HuH-7 (cell line): ENCODE data around the gene SPN.
"Not testable (repeated sequence)": the region's sequence is repeated elsewhere in the genome, so short reads cannot be mapped to it uniquely, and the experiment has no call there.

Experiments used
- DNase-seq: peaks from one replicate; pipeline ENCODE4 v3.0.0; 2011; ENCODE audit warnings: low spot score

SPN gene, protein sequence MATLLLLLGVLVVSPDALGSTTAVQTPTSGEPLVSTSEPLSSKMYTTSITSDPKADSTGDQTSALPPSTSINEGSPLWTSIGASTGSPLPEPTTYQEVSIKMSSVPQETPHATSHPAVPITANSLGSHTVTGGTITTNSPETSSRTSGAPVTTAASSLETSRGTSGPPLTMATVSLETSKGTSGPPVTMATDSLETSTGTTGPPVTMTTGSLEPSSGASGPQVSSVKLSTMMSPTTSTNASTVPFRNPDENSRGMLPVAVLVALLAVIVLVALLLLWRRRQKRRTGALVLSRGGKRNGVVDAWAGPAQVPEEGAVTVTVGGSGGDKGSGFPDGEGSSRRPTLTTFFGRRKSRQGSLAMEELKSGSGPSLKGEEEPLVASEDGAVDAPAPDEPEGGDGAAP

DNA sequence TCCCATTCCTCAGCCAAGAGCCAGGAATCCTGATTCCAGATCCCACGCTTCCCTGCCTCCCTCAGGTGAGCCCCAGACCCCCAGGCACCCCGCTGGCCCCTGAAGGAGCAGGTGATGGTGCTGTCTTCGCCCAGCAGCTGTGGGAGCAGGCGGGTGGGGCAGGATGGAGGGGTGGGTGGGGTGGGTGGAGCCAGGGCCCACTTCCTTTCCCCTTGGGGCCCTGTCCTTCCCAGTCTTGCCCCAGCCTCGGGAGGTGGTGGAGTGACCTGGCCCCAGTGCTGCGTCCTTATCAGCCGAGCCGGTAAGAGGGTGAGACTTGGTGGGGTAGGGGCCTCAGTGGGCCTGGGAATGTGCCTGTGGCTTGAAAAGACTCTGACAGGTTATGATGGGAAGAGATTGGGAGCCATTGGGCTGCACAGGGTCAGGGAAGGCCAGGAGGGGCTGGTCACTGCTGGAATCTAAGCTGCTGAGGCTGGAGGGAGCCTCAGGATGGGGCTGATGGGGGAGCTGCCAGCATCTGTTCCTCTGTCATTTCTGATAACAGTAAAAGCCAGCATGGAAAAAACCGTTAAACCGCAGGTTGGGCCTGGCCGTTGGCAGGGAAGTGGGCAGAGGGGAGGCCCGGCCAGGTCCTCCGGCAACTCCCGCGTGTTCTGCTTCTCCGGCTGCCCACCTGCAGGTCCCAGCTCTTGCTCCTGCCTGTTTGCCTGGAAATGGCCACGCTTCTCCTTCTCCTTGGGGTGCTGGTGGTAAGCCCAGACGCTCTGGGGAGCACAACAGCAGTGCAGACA is at the start of gene SPN:
Gene SPN (plus strand): TSS at position 232 of the 791 bp plus-strand sequence. CDS start 482 bp downstream, at position 714.
- no peak for DNase-seq

DNA sequence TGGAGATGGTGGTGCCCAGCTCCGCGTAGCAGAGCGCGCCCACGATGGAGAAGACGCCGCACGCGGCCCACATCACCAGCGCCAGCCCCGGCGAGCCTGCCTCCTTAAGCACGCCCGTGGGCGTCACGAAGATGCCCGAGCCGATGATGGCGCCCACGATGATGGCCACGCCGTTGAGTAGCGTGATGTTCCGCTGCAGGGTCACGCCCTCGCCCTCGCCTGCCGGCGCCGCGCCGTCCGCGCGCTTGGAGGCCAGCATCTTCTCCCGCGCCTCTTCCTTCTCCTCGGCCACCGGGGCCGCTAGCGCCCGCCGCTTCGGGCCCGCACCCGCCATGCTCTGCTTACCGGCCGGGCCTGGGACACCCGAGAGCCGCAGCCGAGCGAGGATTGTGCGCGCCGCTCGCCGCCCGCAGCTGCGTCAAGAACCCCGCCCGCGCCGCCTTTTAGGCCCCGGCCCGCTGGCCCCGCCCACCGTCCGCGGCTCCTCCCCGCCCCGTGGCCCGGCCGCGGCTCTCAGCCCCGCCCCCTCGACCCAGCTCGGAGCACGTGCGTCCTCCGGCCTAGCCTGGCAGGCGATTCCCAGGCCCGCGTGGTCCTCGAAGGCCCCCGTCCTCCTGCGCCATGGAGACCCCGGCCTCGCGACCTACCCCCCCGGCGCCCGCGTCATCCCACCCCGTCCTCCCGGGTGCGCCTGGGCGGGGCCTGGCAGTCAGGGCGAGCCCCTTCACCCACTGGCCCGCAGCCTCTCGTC is 49.6 kb upstream of the SPN start:
- DNase-seq: peak; percentile 59

DNA sequence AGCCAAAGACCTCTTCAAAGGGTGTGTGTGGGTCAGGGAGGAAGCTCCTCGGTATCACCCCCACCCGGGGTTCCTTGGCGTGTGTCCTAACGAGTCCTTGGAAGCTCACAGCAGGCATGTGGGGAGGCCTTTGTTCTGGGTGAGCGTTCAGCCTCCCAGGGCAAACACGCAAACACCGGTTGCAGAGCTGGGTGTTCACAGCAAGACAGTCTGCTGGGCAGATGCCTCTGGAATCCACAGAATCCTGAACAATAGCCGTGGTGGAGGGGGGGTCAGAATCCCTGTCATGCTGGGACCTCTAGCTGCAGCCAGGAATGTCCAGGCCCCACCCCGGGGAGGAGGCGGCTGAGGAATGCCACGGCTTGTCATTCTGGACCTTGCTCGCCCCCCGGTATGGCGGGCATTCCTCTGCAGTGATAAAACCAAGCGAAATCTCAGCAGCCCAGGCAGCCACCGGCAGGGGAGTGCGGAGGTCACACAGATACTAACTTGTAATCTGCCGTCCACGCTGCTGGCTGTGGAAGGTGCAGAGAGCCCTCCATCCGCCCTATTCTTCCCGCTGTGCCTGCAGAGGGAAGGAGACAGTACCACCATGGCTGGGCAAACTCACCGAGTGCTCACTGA is 48.2 kb upstream of the SPN start:
- not testable (repeated sequence) for DNase-seq

DNA sequence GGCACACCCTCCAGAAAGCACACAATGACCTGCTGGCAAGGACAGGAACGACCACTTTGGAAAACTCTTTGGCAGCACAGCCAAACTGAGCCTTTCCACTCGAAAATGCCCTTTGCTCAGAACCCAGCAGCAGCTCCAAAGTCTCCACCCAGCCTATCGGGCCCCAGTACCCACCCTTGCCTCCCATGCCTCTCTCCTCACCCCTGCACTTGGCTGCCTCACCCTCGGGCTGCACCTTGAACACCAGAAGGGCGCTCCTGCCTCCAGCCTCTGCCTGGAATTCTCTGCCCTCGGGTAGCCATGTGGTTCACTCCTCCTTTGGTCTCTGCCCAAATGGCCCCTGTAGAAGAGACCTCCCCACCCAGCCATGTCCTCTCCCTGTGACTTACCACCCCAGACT is 46.9 kb upstream of the SPN start:
- DNase-seq: not testable (repeated sequence)

DNA sequence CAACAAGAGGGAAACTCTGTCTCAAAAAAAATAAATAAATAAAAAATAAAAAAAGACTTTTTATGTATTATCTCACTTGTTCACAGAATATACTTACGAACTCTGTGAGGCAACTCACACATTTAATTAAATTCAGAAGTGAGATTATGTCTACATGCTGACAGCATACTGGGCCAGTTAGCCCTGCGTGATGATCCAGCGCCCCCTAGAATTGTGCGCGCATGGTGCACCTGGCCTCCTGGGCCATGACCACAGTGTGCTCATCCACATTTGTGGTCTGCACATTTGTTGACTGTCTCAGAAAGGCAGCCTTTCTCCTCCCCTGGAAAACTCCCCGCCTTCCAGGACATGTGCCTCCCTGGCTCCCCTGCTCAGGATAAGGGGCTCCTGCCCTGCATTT is 42.5 kb upstream of the SPN start:
- DNase-seq: not testable (repeated sequence)

DNA sequence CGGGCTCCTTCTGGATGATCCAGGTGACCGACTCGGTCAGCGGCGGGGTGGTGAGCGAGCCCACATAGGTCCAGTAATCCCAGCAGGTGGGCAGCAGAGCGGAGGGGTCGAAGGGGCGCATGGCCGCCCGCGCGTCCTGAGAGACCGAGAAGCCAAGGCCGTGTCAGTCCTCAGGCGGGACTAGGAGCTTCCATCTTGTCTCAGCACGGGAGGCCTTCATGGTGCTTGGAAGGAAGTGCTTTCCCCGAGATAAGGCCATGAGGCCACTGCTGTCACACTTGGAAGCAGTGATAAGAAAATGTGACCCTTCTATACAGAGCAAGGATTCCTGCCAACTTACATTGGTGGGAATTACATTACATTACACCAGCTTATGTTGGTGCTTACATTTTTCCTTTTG is 40.3 kb upstream of the SPN start:
- DNase-seq: not testable (repeated sequence)

DNA sequence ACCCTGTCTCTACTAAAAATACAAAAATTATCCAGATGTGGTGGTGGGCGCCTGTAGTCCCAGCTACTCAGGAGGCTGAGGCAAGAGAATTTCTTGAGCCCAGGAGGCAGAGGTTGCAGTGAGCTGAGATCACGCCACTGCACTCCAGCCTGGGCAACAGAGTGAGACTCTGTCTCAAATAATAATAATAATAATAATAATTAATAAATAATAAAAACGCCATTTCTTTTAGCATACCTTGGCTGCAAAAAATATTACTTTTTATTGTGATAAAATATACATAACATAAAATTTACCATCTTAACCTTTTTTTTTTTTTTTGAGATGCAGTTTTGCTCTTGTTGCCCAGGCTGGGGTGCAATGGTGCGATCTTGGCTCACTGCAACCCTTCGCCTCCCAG is 39.8 kb upstream of the SPN start:
- DNase-seq: not testable (repeated sequence)

DNA sequence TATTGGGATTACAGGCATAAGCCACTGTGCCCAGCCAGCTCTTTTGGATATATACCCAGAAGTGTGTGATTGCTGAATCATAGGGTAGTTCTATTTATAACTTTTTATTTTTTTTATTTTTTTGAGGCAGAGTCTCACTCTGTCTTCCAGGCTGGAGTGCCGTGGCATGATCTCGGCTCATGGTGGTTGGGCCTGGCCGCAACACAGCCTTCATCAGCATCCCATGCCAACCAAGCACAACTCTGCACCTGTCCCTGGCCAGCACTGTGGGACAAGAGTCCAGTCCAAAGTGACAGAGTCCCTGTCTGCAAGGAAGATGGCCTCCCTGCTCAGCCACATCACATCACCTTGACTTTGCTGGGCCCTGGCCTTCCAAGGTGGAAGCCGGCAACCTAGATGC is 37.9 kb upstream of the SPN start:
- DNase-seq: not testable (repeated sequence)

DNA sequence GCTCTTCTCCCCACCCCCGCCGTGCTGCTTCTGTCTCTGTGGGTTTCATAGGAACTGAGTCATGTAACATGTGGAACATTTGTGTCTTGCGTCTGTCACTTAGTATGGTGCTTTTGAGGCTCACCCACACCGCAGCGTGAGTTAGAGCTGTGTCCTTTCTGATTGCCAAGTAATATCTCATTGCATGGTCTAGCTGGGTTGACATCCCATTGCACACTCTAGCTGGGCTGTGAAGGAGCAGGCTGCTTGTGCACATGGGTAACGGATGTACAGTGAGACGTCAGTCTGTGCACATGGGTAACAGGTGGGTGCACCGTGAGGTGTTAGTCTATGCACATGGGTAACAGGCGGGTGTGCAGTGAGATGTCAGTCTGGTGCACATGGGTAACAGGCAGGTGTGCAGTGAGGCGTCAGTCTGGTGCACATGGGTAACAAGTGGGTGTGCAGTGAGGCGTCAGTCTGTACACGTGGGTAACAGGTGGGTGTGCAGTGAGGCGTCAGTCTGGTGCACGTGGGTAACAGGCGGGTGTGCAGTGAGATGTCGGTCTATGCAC is 36.2 kb upstream of the SPN start:
- DNase-seq: not testable (repeated sequence)

DNA sequence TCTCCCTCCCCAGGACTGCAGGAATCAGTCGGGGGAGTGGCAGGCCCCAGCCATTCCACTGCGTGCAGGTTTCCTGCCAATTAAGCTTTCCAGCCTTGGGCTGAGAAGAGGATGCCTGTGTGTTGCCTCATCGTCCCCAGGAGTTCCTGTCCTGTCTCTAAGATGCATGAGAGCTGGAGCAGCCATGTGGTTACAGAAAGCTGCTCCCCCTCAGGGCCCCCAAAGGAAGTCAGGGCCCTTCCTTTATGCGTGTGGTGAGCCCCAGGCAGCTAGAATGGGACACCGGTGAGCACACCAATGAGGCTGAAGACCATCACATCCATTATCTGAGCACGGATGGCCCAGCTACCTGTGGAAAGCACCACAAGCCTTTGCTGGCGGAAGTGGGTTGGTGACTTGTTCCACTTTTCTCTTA is 35.4 kb upstream of the SPN start:
- not testable (repeated sequence) for DNase-seq

DNA sequence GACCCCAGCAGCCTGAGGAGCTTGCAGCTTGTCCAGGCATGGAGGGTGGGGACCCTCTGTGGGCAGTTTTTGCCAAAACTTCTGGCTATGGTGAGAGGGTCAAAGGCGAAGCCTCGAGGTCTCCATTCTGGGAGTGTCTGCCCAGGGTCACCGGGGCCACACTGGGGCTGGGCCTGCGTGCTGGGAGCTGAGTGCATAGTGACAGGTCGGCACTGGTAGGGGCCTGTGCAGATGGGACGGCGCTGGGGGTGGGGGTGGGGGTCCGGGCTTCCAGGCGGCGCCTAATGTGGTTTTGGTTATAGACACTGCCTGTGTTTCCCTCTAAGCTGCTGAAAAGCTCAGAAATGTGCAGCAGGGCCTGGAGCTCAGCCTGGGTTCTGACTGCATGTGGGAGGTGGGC is 34.3 kb upstream of the SPN start:
- DNase-seq: not testable (repeated sequence)

DNA sequence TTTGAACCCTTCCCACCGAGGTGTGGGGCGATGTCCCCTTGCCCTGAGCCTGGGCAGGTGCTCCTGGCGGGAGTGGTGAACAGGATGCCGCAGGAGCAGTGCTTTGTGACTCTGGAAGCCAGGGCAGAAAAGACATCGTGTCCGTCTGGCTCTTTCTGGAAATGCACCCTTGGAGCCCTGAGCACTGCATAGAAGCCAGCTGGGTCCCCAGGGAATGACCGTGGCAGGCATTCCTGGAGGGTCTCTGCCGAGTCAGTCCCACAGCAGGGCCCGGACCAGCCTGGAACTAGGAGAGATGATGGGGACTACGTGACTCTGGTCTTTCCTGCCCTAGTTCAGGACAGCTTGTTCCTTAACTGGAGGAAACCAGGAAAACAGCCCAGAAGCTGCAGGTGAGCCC is 33.7 kb upstream of the SPN start:
- not testable (repeated sequence) for DNase-seq

DNA sequence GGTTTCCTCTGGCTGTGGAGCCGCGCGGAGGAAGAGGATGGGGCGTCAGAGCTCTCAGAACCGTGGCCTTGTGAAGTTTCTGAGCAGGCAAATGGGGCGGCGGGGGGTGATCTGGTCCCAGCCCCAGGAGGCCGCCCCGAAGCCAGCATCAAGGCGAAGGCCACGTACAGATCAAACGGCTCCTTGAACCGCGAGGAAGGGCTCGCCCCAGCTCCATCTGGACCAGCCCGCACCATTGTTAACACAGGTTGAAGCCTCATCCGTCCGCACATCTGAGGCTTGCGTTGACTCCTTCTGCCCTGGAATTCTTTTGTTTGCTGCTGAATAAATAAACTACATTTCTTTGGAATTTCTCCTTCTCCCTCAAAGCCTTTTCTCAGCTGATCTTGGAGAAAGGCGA is 31.4 kb upstream of the SPN start:
- not testable (repeated sequence) for DNase-seq

DNA sequence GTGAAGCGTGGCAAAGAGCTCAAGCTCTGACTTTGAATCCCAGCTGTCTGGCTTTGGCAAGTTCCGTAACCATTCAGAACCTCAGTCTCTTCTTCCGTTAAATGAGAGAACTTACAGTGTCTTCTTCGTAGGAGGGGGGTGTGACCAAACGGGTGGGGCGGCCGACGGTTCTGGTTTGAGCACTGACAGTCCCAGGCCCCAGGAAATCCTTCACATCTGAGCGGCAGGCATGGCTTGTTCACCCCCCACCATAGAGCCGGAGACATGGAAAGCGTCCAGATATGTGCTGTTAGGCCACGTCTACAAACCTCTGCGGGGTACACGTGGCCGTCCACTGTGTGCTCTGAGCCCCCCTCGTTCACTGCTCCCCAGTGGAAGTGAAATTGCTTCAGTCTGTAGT is 27.1 kb upstream of the SPN start:
- DNase-seq: not testable (repeated sequence)

DNA sequence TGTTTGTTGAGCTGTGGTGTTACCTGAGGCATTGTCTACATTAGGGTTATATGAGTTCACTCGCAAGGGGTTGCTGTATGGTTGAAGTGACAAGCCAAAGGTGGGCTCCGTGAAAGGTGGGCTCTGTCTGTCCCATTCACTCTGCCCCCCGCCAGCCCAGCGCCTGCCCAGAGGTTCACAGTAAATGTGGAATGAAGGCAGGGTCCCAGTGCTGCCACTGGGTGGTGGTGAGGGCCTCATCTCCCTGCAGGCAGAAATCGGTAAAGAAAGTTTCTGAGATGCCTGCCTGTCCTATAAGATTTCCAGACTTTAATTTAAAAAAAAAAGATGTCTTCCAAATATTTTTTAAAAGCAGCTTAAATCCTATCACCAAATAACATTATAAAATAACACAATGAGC is 26.7 kb upstream of the SPN start:
- not testable (repeated sequence) for DNase-seq

DNA sequence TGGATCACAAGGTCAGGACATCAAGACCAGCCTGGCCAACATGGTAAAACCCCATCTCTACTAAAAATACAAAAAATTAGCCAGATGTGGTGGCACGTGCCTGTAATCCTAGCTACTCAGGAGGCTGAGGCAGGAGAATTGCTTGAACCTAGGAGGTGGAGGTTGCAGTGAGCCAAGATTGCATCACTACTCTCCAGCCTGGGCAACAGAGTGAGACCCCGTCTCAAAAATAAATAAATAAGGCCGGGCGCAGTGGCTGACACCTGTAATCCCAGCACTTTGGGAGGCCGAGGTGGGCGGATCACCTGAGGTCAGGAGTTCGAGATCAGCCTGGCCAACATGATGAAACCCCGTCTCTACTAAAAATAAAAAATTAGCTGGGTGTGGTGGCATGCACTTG is 24.3 kb upstream of the SPN start:
- DNase-seq: not testable (repeated sequence)

DNA sequence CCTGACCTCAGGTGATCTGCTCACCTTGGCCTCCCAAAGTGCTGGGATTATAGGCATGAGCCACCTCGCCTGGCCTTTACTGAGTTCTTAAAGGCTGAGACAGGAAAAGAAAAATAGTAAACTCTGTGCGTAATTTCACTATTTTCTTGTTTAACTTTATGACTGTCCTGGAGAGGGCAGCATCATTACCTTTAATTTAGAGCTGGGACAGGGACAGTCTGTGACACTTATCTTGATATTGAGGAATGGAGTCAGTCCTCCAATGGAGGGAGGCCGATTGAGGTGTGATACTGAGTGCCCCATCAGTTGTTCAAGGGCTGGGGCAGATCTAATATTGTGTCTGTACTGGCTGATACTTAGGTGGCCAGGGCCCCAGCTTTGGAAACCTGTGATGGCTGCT is 21.5 kb upstream of the SPN start:
- no peak for DNase-seq

DNA sequence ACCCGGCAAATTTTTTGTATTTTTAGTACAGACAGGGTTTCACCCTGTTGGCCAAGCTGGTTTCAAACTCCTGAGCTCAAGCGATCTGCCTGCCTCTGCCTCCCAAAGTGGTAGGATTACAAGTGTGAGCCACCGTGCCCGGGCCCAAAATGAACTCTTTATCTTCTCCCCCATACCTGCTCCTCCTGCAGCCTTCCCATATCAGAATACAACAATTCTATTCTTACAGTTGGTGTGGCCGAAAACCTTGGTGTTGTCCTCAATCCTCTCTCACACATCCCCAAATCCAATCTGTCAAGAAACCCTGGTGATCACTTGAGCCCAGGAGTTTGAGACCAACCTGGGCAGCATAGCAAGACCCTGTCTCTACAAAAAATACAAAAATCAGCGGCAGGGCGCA is 19.5 kb upstream of the SPN start:
- DNase-seq: no peak

DNA sequence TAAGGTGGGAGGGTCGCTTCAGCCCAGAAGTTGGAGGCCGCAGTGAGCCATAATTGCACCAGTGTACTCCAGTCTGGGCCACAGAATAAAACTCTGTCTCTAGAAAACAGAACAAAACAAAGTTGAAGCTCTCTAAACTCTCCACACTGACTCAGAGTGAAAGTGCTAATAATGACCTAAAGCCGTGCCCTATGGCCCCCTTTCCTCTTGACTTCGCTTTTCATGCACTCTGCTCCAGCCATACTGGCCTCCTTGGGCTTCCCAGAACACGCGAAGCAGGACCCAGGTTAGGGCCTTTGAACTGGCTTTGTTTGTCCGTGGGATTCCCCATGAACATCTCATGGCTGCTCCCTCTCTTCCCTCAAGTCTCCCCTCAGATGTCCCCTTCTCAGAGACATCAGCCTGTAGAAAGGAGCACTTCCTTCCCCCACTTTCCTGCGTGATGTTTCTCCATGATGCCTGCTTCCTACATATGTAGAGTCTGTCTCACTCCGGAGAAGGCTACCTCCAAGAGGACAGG is 18.6 kb upstream of the SPN start:
- no peak for DNase-seq

DNA sequence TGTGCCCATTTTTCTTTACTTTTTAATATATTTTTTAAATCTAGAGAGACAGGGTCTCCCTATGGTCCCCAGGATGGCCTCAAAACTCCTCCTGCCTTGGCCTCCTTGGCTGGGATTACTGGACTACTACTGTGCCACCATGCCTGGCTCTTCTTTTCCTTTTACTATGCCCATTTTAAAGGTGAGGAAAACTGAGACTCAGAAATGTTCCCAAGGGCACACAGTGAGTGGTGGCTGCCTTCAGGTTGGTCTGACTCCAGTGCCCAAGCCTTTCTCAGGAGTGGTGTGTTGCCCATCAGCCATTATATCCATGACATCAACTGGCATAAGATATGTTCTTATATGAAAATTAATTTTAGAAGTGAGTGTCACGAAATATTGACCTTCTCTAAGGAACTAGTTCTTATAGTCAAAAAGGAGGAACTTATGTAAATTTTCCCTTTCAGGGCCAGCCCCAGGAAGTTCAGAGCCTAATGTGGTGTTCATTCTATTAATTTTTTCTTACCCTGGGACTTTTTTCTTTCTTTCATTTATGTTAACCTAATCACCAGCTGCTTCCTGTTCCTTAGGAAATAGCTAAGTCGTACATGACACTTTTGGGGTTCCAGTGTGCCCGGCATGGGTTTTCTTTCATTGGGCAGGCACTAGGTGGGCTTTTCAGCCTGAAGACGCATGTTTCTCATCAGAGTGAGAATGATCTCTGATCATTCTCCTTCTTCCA is 17.9 kb upstream of the SPN start:
- DNase-seq: no peak

DNA sequence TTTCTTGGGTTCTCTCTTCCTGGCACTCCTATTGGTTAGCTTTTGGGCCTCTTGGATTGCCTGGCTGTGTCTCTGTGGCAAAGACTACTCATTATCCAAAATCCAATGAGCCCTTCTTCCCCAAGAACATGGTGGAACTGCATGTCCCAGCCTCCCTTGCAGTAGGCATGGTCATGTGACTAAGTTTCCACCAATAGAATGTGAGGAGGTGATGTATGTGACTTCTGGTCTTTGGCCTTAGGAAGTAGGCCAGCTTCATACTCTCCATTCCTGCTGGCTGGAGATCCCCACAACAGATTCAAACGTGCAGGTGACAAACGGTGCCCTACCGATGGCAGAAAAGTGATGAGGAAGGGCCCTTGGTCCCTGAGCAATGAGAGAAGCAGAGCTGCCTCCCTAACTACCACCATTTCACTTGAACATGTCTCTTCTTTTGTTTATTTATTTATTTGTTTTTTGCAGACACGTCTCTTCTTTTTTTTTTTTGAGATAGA is 17.3 kb upstream of the SPN start:
- peak; percentile 52 for DNase-seq
